ENCODE measurements around the gene AP1M1.
"Not testable (repeated sequence)": the region's sequence is repeated elsewhere in the genome, so short reads cannot be mapped to it uniquely, and the experiment has no call there.

The AP1M1 gene

GRCh38 chr19:16197622-16198369 lies at the start of gene AP1M1:
Gene AP1M1 (plus strand): TSS chr19:16197911. CDS start chr19:16198027, 116 bp downstream.
- DNase-seq: peak; percentile 97

GRCh38 chr19:16148443-16149229 lies 49.1 kb upstream of the AP1M1 start:
- DNase-seq: no peak

GRCh38 chr19:16153582-16154336 lies 44.0 kb upstream of the AP1M1 start:
- no peak for DNase-seq

GRCh38 chr19:16154557-16154956 lies 43.2 kb upstream of the AP1M1 start:
- DNase-seq: no peak

DNA sequence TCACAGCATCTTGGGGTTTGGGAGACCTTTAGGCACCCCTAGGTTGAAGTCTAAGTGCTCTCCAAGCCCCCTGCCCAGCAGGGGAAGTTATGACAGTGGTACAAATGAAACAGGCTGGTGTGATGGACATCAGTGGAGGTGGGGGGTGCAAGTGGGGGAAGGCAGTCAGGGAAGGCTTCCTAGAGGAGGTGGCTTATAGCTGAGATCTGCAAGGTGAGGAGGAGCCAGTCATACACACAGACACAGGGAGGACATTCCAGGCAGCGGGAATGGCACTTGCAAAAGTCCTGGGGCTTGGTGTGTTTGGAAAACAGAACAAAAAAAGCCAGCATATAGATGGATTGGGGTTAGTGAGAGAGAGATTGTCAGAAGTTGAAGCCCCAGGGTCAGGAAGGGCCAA lies 42.6 kb upstream of the AP1M1 start:
- no peak for DNase-seq

DNA sequence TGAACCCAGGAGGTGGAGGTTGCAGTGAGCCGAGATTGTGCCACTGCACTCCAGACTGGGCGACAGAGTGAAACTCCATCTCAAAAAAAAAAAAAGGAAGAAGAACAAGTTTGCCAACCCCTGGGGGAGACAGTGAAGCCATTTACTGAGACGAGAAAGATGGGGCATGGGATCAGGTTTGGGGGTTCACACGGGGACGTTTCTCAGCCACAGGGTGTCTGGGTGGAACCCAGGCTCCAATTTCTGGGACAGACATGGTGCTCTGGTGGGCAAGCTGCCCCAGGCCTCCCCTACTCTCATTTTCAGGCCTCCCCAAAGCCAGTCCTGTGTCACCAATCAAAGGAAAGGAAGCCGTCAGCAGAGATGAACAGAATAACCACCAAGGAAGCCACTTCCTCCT lies 40.8 kb upstream of the AP1M1 start:
- DNase-seq: no peak

DNA sequence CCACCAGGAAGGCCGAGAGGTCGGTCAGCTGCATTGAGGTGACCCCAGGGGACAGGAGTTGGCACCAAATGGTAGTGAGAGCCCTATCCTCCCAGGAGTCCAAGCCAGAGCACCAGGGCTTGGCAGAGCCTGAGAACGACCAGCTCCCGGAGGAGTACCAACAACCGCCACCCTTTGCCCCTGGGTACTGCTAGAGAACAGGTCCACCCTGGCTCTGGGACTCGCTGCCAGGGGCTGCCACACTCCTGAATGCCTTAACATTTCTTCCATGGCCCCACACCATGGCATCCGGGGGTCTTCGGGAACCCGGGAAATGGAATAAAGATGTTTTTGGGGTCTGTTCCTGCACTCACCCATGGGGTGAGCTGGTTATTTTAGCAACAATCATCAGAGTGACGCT lies 40.1 kb upstream of the AP1M1 start:
- no peak for DNase-seq

DNA sequence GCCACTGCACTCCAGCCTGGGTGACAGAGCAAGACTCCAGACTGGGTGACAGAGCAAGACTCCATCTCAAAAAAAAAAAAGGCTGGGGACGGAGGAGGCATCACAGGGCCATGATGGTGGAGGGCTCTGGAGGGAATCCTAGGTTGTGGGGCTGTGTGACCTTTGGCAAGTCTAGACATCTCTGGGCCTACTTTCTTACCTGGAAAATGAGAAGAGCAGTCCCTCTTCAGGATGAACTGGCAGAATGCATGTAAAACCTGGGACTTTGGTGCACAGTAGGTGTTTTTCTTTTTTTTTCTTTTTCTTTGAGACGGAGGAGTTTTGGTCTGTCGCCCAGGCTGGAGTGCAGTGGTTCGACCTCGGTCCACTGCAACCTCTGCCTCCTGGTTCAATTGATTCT lies 38.1 kb upstream of the AP1M1 start:
- DNase-seq: no peak

DNA sequence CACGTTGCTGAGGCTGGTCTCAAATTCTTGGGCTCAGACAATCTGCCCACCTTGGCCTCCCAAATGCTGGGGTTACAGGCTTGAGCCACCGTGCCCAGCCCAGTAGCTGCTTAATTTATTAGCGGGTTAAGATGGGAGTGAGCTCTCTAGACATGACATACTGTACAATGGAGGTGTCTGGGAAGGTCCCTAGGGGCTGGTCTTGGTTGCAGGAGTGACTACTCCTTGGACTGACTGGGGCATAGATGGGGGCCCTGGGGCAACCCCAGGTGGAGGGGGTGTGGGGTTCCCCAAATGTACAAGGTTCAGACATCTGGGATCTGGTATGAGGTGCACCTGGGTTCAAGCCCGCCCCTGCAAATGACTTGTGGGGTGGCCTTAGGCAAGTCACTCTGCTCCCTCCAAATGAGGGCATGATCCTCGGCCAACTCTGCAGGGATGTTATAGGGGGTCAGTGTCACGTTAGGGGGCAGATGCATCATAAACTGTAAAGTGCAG lies 37.2 kb upstream of the AP1M1 start:
- no peak for DNase-seq

DNA sequence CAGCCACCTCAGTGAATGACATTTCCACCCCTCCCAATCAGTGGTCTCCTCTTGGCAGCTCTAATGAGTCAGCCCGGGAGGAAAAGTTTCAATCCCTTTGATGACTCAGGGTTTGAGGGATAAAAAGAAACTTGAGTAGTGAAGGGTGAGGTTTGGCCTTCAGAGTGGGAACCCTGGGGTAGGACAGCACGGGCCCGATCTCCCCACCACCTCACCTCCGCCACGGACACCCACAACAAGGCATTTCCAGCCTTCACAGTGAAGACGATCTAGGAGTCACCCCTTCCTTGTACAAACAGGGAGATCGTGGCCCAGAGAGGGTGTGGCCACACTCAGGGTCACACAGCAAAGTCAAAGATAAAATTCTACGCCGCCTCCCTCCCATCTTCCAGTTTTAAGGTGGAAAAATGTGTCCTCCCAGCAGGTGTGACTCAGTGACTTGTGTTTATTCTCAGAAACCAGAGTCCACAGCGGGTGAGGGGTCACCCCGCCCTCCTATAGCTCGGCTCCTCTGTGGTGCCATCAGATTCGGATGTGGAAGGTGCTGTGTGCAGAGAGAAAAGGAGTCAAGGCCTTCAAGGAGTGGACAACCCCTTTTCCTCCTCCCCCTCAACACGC lies 36.7 kb upstream of the AP1M1 start:
- DNase-seq: peak; percentile 69

- DNase-seq: peak; percentile 61
Measured at GRCh38 chr19:16161840-16162239, 35.9 kb upstream of the AP1M1 start.

- DNase-seq: no peak
Measured at GRCh38 chr19:16164222-16164890, 33.4 kb upstream of the AP1M1 start.

- DNase-seq: no peak
Measured at GRCh38 chr19:16166417-16166816, 31.3 kb upstream of the AP1M1 start.

- no peak for DNase-seq
Measured at GRCh38 chr19:16167055-16167454, 30.7 kb upstream of the AP1M1 start.

DNA sequence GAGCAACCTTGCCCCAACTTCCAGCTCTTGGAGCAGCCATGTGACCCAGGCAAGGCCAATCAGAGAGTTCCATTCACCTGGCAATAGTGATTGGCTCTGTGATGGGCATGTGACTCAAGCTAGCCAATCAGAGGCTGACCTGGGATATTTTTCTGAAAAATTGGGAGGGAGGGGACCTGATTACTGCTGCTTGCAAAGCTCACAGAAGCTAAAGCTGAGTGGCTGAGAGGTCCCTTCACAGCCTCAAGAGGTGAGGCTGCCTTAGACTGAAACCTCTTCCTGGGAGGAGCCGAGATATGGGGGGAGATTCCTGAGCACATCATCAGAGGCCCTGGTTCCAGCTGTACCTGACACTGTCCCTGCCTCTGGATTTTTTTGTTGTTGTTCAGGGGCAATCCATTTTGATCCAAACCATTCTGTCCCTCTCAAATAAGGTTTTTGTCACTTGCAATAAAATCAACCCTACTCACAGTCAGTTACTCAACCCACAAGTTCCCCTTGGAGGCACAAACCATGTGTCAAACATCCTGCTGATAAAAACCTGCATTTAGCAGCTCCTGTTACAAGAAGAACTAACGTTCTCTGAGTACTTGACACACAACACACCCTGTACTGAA lies 29.1 kb upstream of the AP1M1 start:
- no peak for DNase-seq

DNA sequence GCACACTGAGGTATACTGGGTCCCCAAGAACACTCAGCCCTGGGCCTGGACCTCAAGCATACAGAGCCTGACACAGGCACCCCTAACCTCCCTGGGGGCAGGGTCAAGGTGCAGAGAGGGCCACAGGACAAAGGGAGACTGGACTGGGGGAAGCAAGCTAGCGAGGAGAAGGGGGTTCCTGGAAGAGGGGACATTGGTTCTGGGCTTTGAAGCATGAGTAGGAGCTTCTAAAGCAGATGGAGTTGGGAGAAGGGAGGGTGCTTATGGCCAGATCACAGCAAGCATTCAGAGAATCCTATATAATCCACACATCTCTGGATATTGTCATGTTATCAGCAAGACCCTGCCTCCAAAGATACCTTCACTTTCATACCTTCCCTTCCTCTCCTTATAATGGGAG lies 27.6 kb upstream of the AP1M1 start:
- no peak for DNase-seq

- no peak for DNase-seq
Measured at GRCh38 chr19:16175954-16176353, 21.8 kb upstream of the AP1M1 start.

GRCh38 chr19:16178866-16179265 lies 18.8 kb upstream of the AP1M1 start:
- not testable (repeated sequence) for DNase-seq

DNA sequence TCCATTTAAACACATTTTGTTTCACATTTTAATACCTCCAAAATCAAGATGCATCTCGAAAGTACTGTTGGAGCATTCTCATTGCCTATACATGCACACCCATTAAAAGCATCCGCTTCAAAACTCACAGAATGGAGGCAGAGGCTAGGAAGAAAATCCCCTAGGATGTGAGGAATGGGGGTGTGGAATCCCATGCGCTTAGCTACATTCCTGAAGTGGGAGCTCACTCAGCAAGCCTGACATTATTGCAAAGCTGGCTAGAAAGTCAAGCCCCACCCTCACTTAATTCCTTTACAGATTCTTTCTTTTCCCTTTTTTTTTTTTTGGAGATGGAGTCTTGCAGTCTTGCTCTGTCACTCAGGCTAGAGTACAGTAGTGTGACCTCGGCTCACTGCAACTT lies 17.1 kb upstream of the AP1M1 start:
- peak; percentile 93 for DNase-seq

GRCh38 chr19:16184665-16185122 lies 13.0 kb upstream of the AP1M1 start:
- DNase-seq: no peak

GRCh38 chr19:16185123-16185767 lies 12.5 kb upstream of the AP1M1 start, which contains the start of gene FAM32A:
Gene FAM32A (plus strand): TSS chr19:16185410. CDS start chr19:16185443, 33 bp downstream.
- peak; percentile 100 for DNase-seq

All from fibroblast of upper back skin (primary cell).